SW480 (cell line): ENCODE data around the gene ZNF605.
"Not testable (repeated sequence)": the region's sequence is repeated elsewhere in the genome, so short reads cannot be mapped to it uniquely, and the experiment has no call there.

Experiments used
- DNase-seq: peaks from one replicate; pipeline ENCODE4 v3.0.0-alpha.2; 2016; ENCODE audit warnings: low spot score

ZNF605 gene

DNA sequence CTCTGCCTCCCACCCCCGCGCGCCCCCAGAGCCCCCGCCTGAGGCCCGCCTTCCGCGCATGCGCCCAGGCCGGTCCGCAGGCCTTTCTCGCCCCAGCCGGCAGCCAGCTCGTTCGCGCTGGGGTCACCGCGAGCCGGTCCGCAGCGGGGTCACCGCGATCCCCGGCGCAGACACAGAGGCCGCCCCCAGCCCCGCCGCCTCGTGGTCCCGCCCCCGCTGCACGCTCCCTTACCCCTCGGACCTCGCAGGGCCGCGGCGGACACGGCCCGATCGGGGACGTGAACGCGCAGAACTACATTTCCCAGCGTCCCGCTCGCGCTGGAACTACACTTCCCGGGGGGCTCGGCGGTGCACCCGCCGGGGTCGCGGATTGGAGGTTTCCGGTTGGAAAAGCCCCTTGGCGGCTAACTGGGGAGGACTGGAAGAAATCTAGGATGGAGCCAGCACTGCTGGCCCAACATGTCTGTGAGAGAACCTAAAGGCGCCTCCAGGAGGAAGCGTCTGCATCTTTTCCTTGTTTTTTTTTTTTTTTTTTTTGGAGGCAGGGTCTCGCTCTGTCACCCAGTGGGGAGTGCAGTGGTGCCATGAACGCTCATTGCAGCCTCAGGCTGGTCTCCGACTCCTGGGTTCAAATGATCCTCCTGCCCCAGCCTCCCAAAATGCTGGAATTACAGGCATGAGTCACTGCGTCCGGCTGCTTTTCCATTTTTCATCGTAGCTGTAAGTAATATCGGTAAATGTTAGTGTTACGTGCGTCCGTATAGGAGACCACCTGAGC lies at the start of gene ZNF605:
Gene ZNF605 (minus strand): TSS at position 296 of the 778 bp plus-strand sequence. CDS start 10,671 bp downstream, outside the sequence.
- DNase-seq, result peak; percentile 70

DNA sequence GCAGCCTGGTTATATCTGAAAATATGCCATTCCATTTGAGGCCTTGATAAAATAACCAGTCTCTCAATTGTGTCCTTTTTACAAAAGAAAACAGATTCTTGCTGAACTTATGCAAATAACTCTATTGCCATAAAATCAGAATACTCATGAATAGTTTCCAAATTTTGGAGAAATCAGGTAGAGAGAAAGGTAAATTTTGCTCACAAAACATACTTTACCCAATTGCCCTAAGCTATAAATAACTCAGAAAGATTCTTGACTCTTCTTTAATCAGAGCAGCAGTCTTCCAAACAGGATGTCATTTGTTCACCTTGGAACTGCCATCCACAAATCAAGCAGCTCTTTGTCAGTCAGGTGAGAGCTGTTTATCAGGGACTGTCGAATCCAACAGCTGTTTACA lies 42.6 kb upstream of the ZNF605 start:
- no peak for DNase-seq

- DNase-seq, result peak; percentile 16
Measured at GRCh38 chr12:132986885-132987225, 30.7 kb upstream of the ZNF605 start.

DNA sequence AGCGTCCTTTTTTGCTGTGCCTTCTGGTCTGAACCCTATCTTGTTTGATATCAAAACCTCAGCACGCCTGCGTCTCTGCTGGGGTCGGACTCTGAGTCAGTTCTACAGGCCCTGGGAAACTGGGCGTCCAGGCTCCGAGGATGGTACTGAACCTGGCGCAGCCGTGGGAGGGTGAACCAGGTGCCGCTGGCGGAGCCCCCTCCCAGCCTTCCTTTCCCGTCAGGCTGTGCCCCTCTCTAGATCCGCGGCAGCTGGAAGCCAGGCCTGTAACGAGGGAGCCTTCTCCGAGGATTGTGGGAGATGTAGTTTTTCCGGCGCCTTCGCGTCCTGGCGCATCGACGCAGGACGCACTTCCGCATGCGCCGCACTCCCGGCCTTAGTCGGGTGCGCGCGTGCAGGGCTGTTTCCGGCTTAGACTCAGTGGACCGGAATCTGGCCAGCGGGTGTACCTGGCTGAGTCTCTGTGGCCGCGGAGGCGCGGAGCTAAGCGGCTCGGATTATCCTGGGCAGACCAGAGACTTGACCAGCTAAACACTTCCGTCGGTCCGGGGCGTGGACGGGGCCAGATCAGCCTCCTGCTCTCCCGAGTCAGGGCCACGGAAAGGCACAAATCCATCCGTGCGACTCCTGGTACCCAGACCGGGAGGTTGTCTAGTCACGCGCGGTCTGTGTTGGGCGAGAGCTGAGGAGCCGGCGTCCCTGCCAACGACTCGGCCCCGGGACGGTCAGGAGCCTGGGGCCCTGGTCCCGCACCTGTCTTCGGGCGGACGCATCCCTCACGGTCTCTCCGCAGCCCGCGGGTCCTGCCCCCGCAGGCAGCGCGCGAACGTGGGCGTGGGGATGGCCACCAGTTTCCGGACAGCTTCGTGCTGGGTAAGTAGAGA lies 30.1 kb upstream of the ZNF605 start, which contains the start of gene ZNF26:
Gene ZNF26 (plus strand): TSS at position 367 of the 884 bp plus-strand sequence. CDS start 474 bp downstream, at position 841.
- peak; percentile 87 for DNase-seq

GRCh38 chr12:132976870-132977269 lies 20.8 kb upstream of the ZNF605 start:
- DNase-seq, result not testable (repeated sequence)

DNA sequence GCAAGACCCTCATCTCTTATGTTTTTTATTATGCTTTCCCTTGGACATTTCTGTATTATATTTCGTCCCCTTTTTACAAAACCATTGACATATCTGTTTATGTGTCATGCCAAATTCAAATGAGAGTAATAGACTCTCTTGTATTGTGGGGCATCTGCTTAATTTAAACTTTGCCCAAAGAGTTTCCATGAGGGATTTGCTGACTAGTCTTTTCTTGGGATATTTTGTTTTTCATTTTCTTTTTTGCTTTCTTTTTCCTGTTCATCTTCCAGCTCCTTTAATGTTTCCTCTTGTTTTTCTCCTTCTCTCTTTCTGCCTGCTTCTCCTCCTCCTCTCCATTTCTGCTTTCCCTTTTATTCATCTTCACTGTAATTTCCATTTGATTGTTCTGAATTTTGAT lies 16.3 kb upstream of the ZNF605 start:
- DNase-seq, result no peak

- no peak for DNase-seq
Measured at GRCh38 chr12:132967736-132968135, 11.6 kb upstream of the ZNF605 start.

DNA sequence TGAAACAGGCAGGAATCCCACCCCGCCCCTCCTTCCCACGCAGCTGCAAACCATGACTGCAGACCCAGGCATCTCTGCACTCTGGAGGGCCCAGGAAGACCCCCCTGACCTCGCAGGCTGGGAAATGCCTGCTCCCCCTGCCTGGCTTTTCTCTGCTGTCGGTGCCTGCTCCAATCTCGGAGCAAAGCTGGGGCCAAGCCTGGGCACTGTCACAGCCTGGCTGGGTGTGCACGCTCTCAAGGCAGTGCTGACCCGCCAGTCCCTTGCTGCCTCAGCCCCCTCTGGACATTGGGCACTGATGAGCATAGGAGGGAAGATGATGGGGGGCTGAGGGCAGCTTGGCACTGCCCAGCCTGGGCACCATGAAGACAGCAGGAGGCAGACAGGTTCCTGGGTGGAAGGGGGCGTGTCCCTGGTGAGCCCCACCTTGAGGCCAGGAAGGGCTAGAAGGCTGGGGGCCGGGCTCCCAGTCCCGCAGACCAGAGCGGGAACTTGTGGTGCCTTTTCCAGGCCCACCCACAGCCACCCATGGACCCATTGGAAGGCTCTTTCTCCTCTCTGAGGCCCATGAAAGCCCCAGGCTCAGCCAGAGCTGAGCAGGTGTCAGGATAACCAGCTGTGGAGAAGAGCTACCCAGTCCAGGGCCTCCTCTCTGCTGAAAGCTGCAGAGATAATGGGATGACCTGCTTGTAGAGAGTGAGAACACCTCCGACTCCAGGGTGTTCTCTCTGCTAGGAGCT lies 10.7 kb upstream of the ZNF605 start:
- no peak for DNase-seq

DNA sequence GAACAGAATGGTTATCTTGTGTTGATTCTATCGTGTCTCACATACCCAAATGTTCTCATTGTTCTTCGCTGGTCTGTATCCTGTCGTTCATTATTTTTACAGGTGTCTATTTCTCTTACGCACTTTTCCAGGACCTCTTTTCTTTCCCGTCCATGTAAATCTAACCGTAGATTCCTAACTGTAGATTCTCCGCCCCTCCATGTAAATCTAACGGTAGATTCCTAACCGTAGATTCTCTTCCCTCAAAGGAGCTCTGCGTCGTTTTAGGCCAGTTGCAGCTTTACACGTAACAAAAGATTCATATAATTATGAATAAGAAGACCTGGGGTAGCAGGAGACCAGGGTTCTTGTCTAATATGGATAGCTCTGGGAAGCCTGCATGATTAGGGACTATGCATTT lies 9.7 kb upstream of the ZNF605 start:
- no peak for DNase-seq

DNA sequence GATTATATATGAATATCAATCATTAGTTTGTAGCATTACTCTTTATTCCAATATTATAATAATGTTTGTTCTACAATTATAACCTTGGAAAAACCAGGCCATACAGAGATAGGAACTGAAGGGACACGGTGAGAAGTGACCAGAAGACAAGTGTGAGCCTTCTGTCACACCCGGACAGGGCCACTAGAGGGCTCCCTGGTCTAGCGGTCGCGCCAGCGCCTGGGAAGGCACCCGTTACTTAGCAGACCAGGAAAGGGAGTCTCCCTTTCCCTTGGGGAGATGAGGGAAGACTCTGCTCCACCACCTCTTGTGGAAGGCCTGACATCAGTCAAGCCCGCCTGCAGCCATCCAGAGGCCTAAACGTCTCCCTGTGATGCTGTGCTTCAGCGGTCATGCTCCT lies 7.8 kb upstream of the ZNF605 start:
- DNase-seq, result not testable (repeated sequence)

DNA sequence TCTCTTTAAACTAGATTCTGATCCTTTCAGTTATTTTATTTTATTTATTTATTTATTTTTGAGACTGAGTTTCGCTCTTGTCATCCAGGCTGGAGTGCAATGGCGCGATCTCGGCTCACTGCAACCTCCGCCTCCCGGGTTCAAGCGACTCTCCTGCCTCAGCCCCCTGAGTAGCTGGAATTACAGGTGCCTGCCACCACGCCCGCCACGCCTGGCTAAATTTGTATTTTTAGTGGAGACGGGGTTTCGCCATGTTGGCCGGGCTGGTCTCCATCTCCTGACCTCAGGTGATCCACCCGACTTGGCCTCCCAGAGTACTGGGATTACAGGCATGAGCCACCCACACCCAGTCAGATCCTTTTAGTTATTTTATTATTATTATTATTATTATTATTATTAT lies 5.7 kb upstream of the ZNF605 start:
- DNase-seq, result not testable (repeated sequence)

- no peak for DNase-seq
Measured at GRCh38 chr12:132955094-132956010, 754 bp downstream of the ZNF605 start.

DNA sequence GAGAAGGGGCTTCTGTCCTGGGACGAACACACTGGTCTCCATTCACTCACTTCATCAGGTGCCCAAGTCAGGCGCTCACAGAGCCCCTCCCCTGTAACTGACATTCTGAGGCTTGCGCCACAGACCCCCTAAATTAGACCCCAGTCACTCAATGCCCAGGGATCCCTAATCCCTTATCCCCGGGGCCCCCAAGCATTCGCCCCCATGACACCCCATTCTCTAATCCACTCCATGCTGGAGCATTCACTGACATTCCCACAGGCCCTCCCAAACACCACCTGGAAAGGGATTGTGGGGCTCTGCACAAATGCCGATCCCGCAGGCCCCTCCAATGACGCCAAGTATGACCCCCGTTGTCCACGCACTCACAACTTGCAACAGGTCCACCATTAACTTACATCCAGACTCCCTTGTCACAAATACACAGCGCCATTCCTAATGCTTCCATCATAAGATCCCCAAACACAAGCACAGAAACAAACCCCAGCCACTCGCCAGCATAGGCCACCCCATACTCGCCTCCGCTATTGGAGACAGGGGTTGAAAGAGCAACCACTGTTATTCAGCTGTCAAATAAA lies 1.5 kb downstream of the ZNF605 start:
- no peak for DNase-seq

GRCh38 chr12:132953771-132954170 lies 2.3 kb downstream of the ZNF605 start:
- DNase-seq, result no peak

DNA sequence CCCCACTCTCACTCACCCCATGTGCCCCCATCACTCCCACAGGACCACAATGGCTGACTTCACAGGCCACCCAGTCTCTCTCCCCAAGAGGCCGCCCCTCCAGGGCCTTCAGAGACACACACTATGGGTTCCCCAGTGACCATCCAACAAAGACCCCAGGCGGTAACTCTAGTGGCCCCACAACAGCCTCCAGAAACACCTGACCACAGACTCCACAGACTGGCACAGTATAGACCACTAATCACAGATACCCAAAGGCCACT lies 3.0 kb downstream of the ZNF605 start:
- no peak for DNase-seq

DNA sequence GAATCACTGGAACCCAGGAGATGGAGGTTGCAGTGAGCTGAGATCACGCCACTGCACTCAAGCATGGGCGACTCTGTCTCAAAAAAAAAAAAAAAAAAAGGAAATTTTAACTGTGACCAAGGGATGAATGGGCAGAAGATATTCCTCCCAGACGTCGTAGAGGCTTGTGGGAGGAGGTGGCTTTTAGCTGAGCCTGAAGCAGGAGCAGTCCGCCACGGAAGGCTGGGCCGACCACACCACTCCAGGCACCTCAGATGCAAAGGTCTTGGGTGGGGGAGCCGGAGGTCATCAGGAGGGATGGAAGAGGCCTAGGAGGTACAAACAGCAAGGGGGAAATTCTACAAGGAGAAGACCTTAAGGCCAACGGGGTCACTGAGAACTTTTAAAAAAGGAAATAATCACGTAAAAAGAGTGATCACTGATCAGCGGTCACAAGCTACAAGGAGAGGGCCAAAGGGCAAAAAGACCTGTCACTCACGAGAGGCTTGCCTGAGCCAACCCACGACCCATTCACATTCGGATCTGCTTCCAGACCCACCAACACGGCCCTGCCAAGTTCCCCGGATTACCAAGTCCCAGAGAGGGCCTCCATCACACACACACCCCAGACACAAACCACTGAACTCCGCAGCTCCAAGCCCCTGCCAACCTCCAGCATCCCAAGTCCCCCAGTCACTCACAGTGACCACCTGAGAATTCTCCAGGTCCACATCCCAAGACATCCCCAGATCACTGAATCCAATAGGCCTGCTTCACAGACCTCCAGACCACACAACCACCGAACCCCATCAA lies 3.5 kb downstream of the ZNF605 start:
- DNase-seq, result no peak

DNA sequence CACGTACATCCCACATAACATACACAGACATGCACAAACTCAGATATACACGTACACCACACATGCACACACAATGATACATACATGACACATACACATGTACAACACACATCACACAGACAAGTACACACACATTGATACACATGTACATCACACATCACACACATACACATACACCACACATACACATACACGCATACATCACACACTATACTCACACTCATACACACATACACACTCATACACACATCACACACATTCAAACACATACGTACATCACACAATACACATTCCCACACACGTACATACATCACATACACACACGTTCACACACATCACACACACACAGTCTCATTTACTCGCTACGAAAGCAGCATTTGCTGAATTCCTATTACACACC lies 4.5 kb downstream of the ZNF605 start:
- DNase-seq, result no peak

DNA sequence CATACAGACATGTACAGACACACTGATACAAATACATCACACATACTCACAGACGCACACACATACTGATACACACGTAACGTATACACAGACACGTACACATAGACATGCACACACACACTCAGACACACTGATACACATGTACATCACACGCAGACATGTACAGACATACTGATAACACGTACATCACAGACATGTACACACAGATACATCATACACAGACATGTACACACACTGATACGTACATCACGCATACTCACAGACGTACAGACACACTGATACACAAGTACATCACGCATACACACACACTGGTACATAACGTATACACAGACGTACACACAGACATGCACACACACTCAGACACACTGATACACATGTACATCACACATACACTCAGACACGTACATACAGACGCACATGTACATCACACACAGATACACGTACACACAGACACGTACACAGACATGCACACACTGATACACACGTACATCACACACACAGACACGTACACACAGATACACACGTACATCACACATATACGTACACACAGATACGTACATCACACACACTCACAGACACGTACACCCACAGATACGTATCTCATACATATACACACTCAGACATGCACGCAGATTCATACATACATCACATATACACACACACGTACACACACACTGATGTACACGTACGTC lies 5.1 kb downstream of the ZNF605 start:
- DNase-seq, result no peak

- DNase-seq, result no peak
Measured at GRCh38 chr12:132949936-132950837, 5.9 kb downstream of the ZNF605 start.
